ENCODE measurements around the gene COL11A2.

- TF ChIP-seq POLR2AphosphoS5 (IDR thresholded peaks at IDR 0.05; ENCODE audit: low read depth, low read length) (no peak), SPI1 (IDR thresholded peaks at IDR 0.05; ENCODE audit: low read depth, low read length) (no peak), POLR2A (IDR thresholded peaks at IDR 0.05; ENCODE audit: low read depth, low read length) (no peak), TAF1 (IDR thresholded peaks at IDR 0.05; ENCODE audit: low read depth, low read length) (no peak)
These were observed 72.3 kb downstream of the COL11A2 start for GRCh38 chr6:33120001-33120400.
